ENCODE data around the gene CEACAM8.
A peak's percentile ranks its signal among the peaks of the same experiment; 100 is the strongest.

CEACAM8 gene

GRCh38 chr19:42634409-42635232 is 39.9 kb upstream of the CEACAM8 start:
- Histone ChIP-seq H4K20me1 (ENCODE audit: insufficient read depth, low read length) (no peaks in the 10 kb centered on the region), H3K27me3 (ENCODE audit: insufficient read depth, low read length) (no peaks in the 10 kb centered on the region), H3K9me3 (ENCODE audit: low read length) (no peaks in the 10 kb centered on the region), H3K4me3 (ENCODE audit: low read depth, low read length, poor library complexity, severe bottlenecking) (no peak overlapping the region), H3K27ac (ENCODE audit: low read depth, low read length, poor library complexity, severe bottlenecking) (no peak overlapping the region), H3K36me3 (ENCODE audit: insufficient read depth, low read length) (no peaks in the 10 kb centered on the region), H3K9me2 (ENCODE audit: low read depth, low read length) (no peaks in the 10 kb centered on the region), H3K4me1 (ENCODE audit: insufficient read depth, low read length, severe bottlenecking) (no peaks in the 10 kb centered on the region), H3K4me2 (ENCODE audit: low read length) (no peak overlapping the region), H3K79me2 (ENCODE audit: insufficient read depth, low read length) (no peaks in the 10 kb centered on the region), H2AFZ (ENCODE audit: low read length) (no peak overlapping the region), H3K9ac (ENCODE audit: low read length) (no peak overlapping the region), H3F3A (ENCODE audit: insufficient read depth, low read length) (no peaks in the 10 kb centered on the region)
- TF ChIP-seq CTCF (IDR thresholded peaks at IDR 0.05; ENCODE audit: low read length) (peak; percentile 89), EZH2 (IDR thresholded peaks at IDR 0.05; ENCODE audit: borderline replicate concordance, low read length) (no peak)

- Histone ChIP-seq H3K79me2 (ENCODE audit: insufficient read depth, low read length) (no peaks in the 10 kb centered on the region), H2AFZ (ENCODE audit: low read length) (no peak overlapping the region), H3K27me3 (ENCODE audit: insufficient read depth, low read length) (no peaks in the 10 kb centered on the region), H3K27ac (ENCODE audit: low read depth, low read length, poor library complexity, severe bottlenecking) (no peak overlapping the region), H3F3A (ENCODE audit: insufficient read depth, low read length) (no peaks in the 10 kb centered on the region), H4K20me1 (ENCODE audit: insufficient read depth, low read length) (no peaks in the 10 kb centered on the region), H3K9ac (ENCODE audit: low read length) (no peak overlapping the region), H3K4me1 (ENCODE audit: insufficient read depth, low read length, severe bottlenecking) (no peaks in the 10 kb centered on the region), H3K4me2 (ENCODE audit: low read length) (no peak overlapping the region), H3K9me2 (ENCODE audit: low read depth, low read length) (no peaks in the 10 kb centered on the region), H3K4me3 (ENCODE audit: low read depth, low read length, poor library complexity, severe bottlenecking) (no peak overlapping the region), H3K36me3 (ENCODE audit: insufficient read depth, low read length) (no peaks in the 10 kb centered on the region), H3K9me3 (ENCODE audit: low read length) (no peaks in the 10 kb centered on the region)
- TF ChIP-seq CTCF (IDR thresholded peaks at IDR 0.05; ENCODE audit: low read length) (no peak), EZH2 (IDR thresholded peaks at IDR 0.05; ENCODE audit: borderline replicate concordance, low read length) (no peak)
Observed at GRCh38 chr19:42629191-42629590, 34.5 kb upstream of the CEACAM8 start.

GRCh38 chr19:42628411-42629140 is 33.9 kb upstream of the CEACAM8 start:
- H3K9me3 ChIP-seq (ENCODE audit: low read length), result no peaks in the 10 kb centered on the region
- no peaks in the 10 kb centered on the region for H3F3A ChIP-seq (ENCODE audit: insufficient read depth, low read length)
- H3K9me2 ChIP-seq (ENCODE audit: low read depth, low read length), result no peaks in the 10 kb centered on the region
- H3K4me2 ChIP-seq (ENCODE audit: low read length), result no peak overlapping the region
- no peak overlapping the region for H3K9ac ChIP-seq (ENCODE audit: low read length)
- no peak overlapping the region for H3K27ac ChIP-seq (ENCODE audit: low read depth, low read length, poor library complexity, severe bottlenecking)
- H3K36me3 ChIP-seq (ENCODE audit: insufficient read depth, low read length), result no peaks in the 10 kb centered on the region
- H4K20me1 ChIP-seq (ENCODE audit: insufficient read depth, low read length), result no peaks in the 10 kb centered on the region
- H3K79me2 ChIP-seq (ENCODE audit: insufficient read depth, low read length), result no peaks in the 10 kb centered on the region
- no peaks in the 10 kb centered on the region for H3K4me1 ChIP-seq (ENCODE audit: insufficient read depth, low read length, severe bottlenecking)
- H2AFZ ChIP-seq (ENCODE audit: low read length), result no peak overlapping the region
- H3K27me3 ChIP-seq (ENCODE audit: insufficient read depth, low read length), result no peaks in the 10 kb centered on the region
- TF ChIP-seq CTCF (IDR thresholded peaks at IDR 0.05; ENCODE audit: low read length), result no peak
- TF ChIP-seq EZH2 (IDR thresholded peaks at IDR 0.05; ENCODE audit: borderline replicate concordance, low read length), result no peak
- no peak overlapping the region for H3K4me3 ChIP-seq (ENCODE audit: low read depth, low read length, poor library complexity, severe bottlenecking)
